Stimulated activated CD4-positive, alpha-beta T cell treated with anti-CD3 and anti-CD28 coated beads, Interleukin-12 subunit alpha, Interleukin-12 subunit beta, amount 100 ng/mL, for 4 hours (primary cell): ENCODE results near the gene CELF2.

Source experiments
- DNase-seq: peaks from one replicate; pipeline ENCODE4 v3.0.0-alpha.2; 2020

The CELF2 gene

DNA sequence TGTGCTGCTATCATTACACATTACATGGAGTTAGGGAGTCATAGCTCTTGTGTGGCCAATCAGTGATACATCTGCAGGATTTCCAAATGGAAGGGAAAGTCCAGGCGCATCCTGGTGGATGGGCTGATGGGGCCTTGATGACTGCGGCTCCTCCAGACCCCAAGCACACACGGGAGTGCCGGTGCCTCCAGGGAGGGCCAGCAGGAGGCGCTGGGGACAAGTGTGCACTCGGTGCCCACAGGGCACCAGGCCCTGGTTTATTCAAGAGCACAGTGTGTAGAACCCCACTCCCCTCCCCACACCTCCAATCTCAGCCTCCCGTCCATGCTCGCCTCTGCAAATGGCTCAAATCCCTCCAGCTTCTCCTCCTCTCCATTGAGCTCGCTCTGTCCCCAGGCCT lies 349.8 kb downstream of the CELF2 start:
- no peak for DNase-seq

DNA sequence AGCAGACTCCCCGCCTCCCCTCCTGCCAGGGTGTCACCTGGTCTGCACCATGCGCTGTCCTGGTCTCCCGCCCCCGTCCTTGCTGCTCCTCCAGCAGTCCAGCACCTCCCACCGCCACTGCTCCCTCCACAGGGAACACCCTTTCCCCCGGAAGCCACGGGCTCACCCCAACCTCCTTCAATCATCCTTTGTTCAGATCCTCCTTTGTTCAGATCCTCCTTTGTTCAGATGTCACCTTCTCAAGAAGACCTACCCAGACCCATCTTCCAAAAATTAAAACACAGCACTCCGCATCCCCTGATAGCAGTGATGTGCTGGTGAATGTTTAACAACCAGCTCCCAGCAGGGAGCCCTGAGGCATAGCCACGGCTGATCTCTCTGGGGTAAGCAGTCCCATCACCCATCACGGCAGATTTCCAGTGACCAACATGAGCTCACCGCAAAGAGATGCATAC lies 356.1 kb downstream of the CELF2 start:
- no peak for DNase-seq

DNA sequence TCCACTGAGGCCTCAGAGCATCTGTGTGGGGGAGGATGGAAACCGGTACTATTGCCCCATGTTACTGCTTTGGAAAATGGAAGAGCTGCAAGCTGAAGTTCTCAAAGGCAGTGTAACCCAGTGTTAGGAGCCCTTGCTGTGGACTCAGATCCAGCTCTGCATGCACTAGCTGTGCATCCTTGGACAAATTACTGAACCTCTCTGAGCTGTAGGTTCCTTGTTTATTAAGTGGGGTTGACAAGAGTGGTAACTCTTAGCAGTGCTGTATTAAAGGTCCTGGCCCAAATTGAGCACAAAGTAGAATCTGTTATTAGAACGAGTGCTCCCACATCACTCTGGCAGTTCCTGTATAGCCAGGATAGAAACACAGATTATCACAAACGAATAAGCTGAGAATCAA lies 359.6 kb downstream of the CELF2 start:
- DNase-seq, result no peak

DNA sequence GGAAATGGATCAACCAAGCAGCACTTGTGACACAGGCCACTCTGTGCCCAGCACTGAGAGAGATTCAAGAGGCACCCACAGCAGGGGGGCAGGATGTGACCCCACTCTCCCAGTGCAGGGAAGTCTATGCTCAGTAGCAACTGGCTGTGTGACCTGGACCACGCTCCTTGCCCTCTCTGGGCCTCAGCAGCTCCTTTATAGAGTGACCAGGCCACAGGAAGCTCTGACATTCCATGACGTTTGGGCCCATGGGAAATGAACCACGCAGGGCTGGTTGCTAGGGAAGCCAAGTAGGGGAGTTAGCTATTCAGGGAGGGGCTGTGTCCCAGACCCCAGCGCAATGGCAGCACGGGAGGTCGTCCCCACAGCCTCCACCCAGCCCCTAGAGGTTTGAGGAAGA lies 361.2 kb downstream of the CELF2 start:
- DNase-seq, result no peak

DNA sequence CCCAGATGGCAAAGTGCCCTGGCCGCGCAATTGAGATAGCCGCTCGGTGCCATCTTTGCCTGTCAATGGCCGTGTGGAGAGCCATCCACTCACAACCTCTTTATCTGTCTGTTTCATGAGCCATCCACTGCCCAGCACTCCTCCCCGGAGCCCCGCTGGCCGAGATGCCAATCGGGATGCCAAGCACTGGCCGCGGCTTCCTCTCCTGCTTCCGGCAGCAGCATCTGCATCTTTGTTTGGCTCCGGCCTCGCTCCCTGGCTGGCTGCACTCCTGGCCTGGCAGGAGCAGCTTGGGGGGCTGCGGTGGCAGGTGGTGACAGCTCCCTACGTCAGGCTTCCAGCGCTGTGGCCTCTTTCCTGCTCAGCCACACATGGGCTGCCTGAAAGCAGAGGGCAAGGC lies 362.1 kb downstream of the CELF2 start:
- no peak for DNase-seq

DNA sequence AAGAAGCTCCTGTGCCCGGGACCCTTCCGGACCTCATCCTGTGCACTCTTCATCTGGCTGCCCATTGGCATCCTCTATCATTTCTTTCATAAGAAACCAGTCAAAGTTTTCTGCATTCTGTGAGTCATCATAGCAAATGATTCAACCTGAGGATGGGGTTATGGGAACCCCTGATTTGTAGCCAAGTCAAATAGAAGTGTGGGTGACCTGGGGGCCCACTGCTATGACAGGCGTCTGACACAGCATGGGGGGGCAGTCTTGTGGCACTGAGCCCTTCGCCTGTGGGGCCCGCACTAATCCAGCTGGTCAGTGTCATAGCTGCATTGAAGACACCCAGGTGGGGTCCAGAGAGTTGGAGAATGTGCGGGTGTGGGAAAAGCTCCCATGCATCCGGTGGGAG lies 363.4 kb downstream of the CELF2 start:
- no peak for DNase-seq

DNA sequence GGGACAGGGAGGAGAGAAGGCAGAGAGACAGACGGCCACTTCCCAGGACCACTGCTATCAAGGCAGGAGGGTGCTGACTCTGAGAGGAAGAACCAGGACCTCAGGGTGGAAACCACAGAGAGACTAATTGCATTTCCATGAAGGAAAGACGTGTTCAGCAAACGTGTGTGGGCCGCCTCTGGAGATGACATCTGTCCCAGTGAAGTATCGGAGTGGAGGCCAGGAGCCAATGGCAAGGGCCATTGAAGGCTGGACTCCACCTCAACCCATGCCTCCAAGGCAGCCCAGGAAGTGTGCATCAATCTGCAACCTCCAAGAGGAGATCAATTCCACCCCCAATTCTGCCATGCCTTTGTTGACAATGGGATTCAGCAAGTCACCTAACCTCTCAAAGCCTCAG lies 363.8 kb downstream of the CELF2 start:
- DNase-seq, result no peak

DNA sequence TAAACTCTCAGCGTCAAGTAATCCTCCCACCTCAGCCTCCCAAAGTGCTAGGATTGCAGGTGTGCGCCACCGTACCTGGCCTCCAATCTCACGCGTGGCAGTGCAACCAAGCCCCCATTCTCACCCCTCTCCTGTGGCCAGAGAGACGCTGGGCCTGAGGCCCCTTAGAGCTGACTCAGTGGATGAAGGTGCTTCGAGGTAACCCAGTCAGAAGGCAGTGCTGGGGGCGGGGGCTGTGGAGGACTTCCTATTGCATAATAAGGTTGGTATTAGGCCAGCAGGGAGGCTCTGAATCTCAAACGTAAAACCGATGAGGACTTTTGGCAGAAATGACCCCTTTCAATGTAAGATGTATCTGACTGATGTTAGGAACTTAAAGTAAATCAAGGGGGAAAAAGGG lies 364.5 kb downstream of the CELF2 start:
- DNase-seq, result no peak

DNA sequence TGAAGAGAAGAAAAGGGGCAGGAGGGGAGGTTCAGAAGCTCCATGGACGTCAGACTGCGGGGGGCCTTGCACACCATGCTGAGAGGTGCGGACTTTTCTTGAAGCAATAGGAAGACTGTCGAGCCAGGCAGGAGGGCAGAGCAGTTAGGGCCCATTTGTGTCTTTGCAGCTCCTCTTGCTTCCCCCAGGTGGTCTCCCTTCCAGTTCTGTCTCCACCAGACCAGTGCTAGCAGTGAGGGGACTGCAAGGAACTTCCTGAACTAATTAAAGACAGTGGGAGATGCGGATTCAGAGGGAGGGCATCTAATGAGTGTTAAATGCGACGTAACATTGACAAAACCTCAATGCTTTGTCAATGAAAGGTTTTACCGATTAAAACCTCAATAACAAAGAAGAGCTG lies 368.4 kb downstream of the CELF2 start:
- DNase-seq, result no peak
